ENCODE results near the gene ADAMTSL3.

DNA sequence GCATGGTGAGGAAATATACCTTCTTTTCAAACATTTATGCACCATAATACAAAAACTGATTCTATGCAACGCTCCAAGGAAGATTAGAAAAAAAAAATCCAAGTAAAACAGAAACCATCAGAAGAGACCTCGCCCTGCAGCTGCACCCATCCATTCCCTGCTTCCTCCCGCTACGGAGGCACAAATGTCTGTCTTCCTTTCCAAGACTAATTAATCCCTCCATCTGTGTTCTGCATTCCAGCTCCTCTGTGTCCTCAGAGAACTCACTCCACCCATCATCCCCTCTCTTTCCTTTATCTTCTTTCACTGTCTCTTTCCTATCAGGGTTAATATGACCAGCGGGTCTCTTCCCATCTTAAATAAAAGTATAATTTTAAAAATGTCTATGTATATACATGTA, 196.1 kb downstream of the ADAMTSL3 start:
- TF ChIP-seq, protein P1, sequence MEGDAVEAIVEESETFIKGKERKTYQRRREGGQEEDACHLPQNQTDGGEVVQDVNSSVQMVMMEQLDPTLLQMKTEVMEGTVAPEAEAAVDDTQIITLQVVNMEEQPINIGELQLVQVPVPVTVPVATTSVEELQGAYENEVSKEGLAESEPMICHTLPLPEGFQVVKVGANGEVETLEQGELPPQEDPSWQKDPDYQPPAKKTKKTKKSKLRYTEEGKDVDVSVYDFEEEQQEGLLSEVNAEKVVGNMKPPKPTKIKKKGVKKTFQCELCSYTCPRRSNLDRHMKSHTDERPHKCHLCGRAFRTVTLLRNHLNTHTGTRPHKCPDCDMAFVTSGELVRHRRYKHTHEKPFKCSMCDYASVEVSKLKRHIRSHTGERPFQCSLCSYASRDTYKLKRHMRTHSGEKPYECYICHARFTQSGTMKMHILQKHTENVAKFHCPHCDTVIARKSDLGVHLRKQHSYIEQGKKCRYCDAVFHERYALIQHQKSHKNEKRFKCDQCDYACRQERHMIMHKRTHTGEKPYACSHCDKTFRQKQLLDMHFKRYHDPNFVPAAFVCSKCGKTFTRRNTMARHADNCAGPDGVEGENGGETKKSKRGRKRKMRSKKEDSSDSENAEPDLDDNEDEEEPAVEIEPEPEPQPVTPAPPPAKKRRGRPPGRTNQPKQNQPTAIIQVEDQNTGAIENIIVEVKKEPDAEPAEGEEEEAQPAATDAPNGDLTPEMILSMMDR (IDR thresholded peaks at IDR 0.05): no peak
- TF ChIP-seq EZH2 (IDR thresholded peaks at IDR 0.05; ENCODE audit: borderline replicate concordance, insufficient read depth, low read depth, low read length, poor library complexity, severe bottlenecking): no peak
